Lower lobe of right lung (tissue), 2 donors: ENCODE measurements around the gene CTSH. TPM values are rescaled to one million over a fixed set of nuclear protein-coding genes. Genes with fewer than 3 reads are reported as not detected.
"Not testable (repeated sequence)": the region's sequence is repeated elsewhere in the genome, so short reads cannot be mapped to it uniquely, and the experiment has no call there.

Experiments used
- ATAC-seq, 2 donors: fragments of 200-7000 bp; cut with Tn5 transposase; one replicate each; pipeline ENCODE4 v1.9.1; 2020 to 2022; ENCODE audit warnings: mild to moderate bottlenecking in 2 of 2, moderate library complexity in 2 of 2
- DNase-seq: peaks from one replicate; pipeline ENCODE4 v3.0.0-alpha.2; 2020
- H3K27ac ChIP-seq: fragments of 200-600 bp; one replicate; pipeline ENCODE4 v1.8.0; 2022
- H3K27me3 ChIP-seq: fragments of 200-600 bp; one replicate; pipeline ENCODE4 v1.8.0; 2022; ENCODE audit warnings: low read depth
- H3K36me3 ChIP-seq: fragments of 200-600 bp; one replicate; pipeline ENCODE4 v1.8.0; 2022; ENCODE audit warnings: mild to moderate bottlenecking
- H3K4me1 ChIP-seq: fragments of 200-600 bp; one replicate; pipeline ENCODE4 v1.8.0; 2022
- H3K4me3 ChIP-seq: fragments of 200-600 bp; one replicate; pipeline ENCODE4 v1.8.0; 2022; ENCODE audit warnings: mild to moderate bottlenecking
- H3K9me3 ChIP-seq: fragments of 200-600 bp; one replicate; pipeline ENCODE4 v1.8.0; 2022
- intact Hi-C: fragments of 100-400 bp; cut with DNase I; formaldehyde crosslinking; loops from one replicate; pipeline ENCODE4 v1.11.0; 2022
- total RNA-seq: library from RNA; stranded (reverse); fragmentation: NEBNext Ultra II Directional; extraction: Animal tissue kit (Norgen Biotek cat#: 25700); gene quantifications from one replicate; pipeline ENCODE4 v1.2.1, GENCODE V29; 2021
- TF ChIP-seq, protein P1 (sequence below): fragments of 200-600 bp; IDR thresholded peaks from one replicate; pipeline ENCODE4 v1.8.0; 2022; ENCODE audit warnings: antibody characterized with exemption, mild to moderate bottlenecking
- donor health status: DM: no; HTN: yes; CAD: no; lungs with severe emphysema.

Gene CTSH
- total RNA-seq, 1 donor from 2014 or later, result 724 TPM

DNA sequence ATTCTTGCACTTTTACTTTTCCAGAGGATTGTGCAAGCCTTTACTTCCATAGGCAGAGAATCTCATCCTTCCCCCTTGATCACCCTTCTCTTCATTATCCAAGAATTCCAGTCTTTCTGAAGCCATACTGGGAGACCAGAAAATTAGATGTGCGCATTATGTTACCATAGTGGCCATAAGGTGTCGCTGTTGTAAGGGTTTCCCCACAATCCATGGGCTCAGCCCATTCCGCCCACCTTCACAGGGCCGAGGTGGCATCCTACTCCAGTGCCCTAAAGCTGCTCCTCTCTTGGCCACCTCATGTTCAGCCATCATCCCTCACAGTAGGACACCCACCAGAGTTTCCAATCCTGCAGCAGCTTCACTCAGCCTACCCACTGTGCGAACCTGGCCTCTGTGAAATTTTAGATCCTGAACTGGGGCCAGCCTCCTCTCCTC lies 35.0 kb downstream of the CTSH start:
- no peaks in the 10 kb centered on the region for H3K27me3 ChIP-seq
- intact Hi-C loops, result no loop called here
- no peak overlapping the region for H3K4me3 ChIP-seq
- H3K4me1 ChIP-seq, result peaks cover 33% of the 10 kb centered on the region
- ATAC-seq (peak; percentile 56 to 70), DNase-seq (no peak)
- H3K36me3 ChIP-seq, result peaks cover 97% of the 10 kb centered on the region
- TF ChIP-seq, protein P1, sequence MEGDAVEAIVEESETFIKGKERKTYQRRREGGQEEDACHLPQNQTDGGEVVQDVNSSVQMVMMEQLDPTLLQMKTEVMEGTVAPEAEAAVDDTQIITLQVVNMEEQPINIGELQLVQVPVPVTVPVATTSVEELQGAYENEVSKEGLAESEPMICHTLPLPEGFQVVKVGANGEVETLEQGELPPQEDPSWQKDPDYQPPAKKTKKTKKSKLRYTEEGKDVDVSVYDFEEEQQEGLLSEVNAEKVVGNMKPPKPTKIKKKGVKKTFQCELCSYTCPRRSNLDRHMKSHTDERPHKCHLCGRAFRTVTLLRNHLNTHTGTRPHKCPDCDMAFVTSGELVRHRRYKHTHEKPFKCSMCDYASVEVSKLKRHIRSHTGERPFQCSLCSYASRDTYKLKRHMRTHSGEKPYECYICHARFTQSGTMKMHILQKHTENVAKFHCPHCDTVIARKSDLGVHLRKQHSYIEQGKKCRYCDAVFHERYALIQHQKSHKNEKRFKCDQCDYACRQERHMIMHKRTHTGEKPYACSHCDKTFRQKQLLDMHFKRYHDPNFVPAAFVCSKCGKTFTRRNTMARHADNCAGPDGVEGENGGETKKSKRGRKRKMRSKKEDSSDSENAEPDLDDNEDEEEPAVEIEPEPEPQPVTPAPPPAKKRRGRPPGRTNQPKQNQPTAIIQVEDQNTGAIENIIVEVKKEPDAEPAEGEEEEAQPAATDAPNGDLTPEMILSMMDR, result peak; percentile 59
- H3K27ac ChIP-seq, result no peak overlapping the region
- H3K9me3 ChIP-seq, result no peaks in the 10 kb centered on the region

DNA sequence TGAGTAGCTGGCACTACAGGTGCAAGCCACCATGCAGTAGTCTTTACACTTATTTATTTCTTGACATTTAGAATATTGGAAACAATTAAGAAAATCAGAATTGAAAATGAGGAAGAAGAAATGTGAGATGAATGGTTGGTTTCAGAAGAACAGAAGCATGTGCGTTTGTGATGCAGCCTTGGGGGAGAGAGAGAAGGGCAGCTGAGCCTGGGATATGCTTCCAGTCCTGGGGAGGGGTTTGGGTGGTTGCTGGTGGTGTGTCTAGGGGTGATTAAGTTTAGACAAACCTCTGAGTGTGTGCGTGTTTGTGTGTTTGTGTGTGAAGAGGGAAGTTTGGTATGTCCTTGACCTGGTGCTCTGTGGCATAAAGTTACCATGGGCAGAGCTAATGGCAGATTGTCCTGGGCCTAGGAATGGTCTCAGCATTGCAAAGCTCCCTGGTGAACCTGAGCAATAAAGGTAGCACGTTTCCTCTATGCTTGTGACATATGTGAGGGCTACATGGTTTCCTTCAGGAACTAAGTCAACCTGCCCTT lies 35.6 kb downstream of the CTSH start:
- no peaks in the 10 kb centered on the region for H3K27me3 ChIP-seq
- H3K4me3 ChIP-seq, result no peak overlapping the region
- peaks cover 27% of the 10 kb centered on the region for H3K4me1 ChIP-seq
- no peak overlapping the region for H3K27ac ChIP-seq
- intact Hi-C loops, result no loop called here
- peaks cover 99% of the 10 kb centered on the region for H3K36me3 ChIP-seq
- H3K9me3 ChIP-seq, result no peaks in the 10 kb centered on the region
- DNase-seq (no peak), ATAC-seq (no peak)
- TF ChIP-seq, protein P1, result no peak

DNA sequence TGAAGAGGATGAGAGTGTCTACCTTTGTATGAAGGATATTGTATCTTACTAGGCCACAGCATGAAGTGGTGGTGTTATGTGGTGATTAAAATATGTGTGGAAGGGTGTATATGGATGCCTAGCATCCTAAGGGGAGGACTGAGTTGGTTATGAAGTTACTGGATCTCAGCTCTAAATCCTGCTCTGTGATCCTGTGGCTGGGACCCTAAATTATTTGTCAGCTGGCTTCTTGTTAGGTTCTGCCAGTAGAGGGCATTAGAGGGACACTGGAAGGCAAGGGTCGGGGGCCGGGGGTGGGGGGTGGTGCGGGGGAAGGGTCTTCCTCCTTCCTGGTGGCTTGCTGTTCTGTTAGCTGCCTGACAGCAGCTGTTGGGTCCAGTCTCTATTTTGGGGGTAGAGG lies 37.3 kb downstream of the CTSH start:
- no peaks in the 10 kb centered on the region for H3K9me3 ChIP-seq
- peaks cover 100% of the 10 kb centered on the region for H3K36me3 ChIP-seq
- TF ChIP-seq, protein P1, result peak; percentile 23
- no peak overlapping the region for H3K4me3 ChIP-seq
- H3K27me3 ChIP-seq, result no peaks in the 10 kb centered on the region
- H3K27ac ChIP-seq, result no peak overlapping the region
- DNase-seq (no peak), ATAC-seq (no peak)
- H3K4me1 ChIP-seq, result peaks cover 30% of the 10 kb centered on the region
- intact Hi-C loops, result no loop called here

DNA sequence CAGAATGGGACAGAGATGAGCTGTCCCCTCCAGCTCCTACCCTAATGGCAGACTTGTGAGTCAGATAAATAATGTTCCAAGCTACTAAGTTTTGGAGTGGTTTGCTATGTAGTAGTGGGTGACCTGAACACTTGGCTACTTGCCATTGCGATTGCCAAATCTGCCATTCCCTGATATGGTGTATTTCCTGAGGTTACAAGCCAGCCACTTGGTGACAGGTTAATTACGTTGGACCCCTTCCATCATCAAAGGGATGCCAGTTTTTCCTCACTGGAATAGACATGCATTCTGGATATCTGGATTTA lies 38.6 kb downstream of the CTSH start:
- ATAC-seq, result peak; percentile 60 to 68
- H3K27ac ChIP-seq, result no peak overlapping the region
- no peak overlapping the region for H3K4me3 ChIP-seq
- TF ChIP-seq, protein P1, result no peak
- no peak for DNase-seq
- intact Hi-C loops, result no loop called here
- no peaks in the 10 kb centered on the region for H3K9me3 ChIP-seq
- H3K4me1 ChIP-seq, result peaks cover 34% of the 10 kb centered on the region
- no peaks in the 10 kb centered on the region for H3K27me3 ChIP-seq
- peaks cover 100% of the 10 kb centered on the region for H3K36me3 ChIP-seq

DNA sequence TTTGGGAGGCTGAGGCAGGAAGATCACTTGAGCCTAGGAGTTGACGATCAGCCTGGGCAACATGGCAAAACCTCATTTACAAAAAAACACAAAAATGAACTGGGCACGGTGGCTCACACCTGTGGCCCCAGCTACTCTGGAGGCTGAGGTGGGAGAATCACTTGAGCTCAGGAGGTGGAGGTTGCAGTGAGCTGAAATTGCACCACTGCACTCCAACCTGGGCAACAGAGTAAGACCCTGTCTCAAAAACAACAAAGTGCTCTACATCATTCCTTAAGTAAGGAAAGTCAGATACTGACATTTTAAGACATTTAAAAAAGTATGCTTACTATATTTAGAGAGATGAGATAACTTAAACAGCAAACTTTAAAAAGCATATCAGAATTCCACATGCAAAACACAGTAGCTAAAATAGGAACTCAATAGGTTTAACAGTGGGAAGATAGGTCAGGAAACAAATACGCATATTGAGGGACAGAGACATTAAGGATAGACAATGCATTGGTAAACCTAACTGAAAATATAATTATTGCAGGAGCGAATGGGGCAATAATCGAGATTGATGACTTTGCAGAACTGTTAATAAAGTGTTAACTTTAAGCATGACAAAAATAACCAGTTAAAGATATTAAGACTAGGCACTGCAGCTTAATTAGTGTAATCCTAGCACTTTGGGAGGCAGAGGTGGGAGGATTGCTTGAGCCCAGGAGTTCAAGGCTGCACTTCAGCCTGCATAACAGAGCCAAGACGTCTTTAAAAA lies 40.1 kb downstream of the CTSH start:
- ATAC-seq, result no peak
- TF ChIP-seq, protein P1, result no peak
- Histone ChIP-seq H3K36me3 (peaks cover 100% of the 10 kb centered on the region), H3K27ac (no peak overlapping the region), H3K27me3 (no peaks in the 10 kb centered on the region), H3K9me3 (no peaks in the 10 kb centered on the region), H3K4me1 (peaks cover 34% of the 10 kb centered on the region), H3K4me3 (no peak overlapping the region)
- no peak for DNase-seq
- intact Hi-C loops, result no loop called here

DNA sequence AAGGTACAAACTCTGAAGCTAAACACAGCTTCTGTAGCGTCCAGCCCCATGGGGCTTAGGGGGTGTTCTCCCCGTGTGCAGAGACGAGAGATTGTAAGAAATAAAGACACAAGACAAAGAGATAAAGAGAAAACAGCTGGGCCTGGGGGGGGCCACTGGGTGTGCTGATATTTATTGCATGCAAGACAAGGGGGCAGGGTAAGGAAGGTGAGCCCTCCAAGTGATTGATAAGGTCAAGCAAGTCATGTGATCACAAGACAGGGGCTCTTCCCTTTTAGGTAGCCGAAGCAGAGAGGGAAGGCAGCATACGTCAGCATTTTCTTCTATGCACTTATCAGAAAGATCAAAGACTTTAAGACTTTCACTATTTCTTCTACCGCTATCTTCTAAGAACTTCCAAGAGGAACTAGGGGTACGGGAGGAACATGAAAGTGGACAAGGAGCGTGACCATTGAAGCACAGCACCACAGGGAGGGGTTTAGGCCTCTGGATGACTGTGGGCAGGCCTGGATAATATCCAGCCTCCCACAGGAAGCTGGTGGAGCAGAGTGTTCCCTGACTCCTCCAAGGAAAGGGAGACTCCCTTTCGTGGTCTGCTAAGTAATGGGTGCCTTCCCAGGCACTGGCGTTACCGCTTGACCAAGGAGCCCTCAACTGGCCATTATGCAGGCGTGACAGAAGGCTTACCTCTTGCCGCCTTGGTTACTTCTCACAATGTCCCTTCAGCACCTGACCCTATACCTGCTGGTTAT lies 42.4 kb downstream of the CTSH start:
- Histone ChIP-seq H3K36me3 (peaks cover 100% of the 10 kb centered on the region), H3K27ac (peak overlapping the region; percentile 10), H3K4me1 (peaks cover 34% of the 10 kb centered on the region)
- DNase-seq, H3K9me3 ChIP-seq, H3K27me3 ChIP-seq, intact Hi-C loops, H3K4me3 ChIP-seq, ATAC-seq: not testable (repeated sequence)

DNA sequence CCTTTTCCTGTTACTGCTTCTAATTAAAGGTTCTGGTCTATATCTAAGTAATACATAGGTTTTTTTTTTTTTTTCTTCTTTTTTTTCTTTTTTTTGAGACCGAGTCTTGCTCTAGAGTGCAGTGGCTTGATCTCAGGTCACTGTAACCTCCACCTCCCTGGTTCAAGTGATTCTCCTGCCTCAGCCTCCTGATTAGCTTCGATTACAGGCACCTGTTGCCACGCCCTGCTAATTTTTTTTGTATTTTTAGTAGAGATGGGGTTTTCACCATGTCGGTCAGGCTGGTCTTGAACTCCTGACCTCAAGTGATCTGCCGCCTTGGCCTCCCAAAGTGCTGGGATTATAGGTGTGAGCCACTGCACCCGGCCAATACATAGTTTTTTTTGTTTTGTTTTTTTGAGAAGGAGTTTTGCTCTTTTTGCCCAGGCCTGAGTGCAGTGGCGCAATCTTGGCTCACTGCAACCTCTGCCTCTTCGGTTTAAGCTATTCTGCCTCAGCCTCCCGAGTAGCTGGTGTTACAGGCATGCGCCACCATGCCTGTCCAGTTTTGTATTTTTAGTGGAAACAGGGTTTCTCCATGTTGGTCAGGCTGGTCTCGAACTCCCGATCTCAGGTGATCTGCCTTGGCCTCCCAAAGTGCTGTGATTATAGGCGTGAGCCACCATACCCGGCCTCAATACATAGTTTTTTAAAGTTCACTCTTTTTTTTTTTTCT lies 43.9 kb downstream of the CTSH start:
- peaks cover 100% of the 10 kb centered on the region for H3K36me3 ChIP-seq
- H3K27ac ChIP-seq, ATAC-seq, DNase-seq, H3K27me3 ChIP-seq, H3K9me3 ChIP-seq, intact Hi-C loops, H3K4me3 ChIP-seq: not testable (repeated sequence)
- peaks cover 22% of the 10 kb centered on the region for H3K4me1 ChIP-seq
